Measurements from ENCODE around the gene COL1A2.

DNA sequence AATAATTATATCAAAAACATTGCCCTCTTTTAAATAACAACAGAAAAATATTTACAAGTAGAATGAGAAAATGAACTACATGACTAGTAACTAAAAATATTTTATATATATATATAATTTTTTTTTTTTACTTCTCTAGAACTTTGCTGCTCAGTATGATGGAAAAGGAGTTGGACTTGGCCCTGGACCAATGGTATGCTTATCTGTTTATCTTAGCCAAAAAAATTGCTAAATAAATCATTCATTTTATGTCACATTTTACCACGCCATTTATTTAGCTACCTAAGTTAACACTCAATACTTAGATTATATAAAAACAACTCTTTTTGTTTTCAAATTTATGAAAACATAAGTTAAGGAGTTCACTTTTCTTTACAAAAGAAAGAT lies 6.7 kb downstream of the COL1A2 start:
- TF ChIP-seq, protein P1, sequence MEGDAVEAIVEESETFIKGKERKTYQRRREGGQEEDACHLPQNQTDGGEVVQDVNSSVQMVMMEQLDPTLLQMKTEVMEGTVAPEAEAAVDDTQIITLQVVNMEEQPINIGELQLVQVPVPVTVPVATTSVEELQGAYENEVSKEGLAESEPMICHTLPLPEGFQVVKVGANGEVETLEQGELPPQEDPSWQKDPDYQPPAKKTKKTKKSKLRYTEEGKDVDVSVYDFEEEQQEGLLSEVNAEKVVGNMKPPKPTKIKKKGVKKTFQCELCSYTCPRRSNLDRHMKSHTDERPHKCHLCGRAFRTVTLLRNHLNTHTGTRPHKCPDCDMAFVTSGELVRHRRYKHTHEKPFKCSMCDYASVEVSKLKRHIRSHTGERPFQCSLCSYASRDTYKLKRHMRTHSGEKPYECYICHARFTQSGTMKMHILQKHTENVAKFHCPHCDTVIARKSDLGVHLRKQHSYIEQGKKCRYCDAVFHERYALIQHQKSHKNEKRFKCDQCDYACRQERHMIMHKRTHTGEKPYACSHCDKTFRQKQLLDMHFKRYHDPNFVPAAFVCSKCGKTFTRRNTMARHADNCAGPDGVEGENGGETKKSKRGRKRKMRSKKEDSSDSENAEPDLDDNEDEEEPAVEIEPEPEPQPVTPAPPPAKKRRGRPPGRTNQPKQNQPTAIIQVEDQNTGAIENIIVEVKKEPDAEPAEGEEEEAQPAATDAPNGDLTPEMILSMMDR (conservative IDR thresholded peaks at IDR 0.05 in 1 of 2, IDR thresholded peaks at IDR 0.05 in 1 of 2; ENCODE audit: low read depth in 1 of 2, low read length in 2 of 2): no peak
- TF ChIP-seq EZH2 (IDR thresholded peaks at IDR 0.05; ENCODE audit: low read length, missing control alignments): no peak

All from fibroblast of lung (primary cell).